Right kidney (tissue), 1 donor: ENCODE results near the gene TSEN15.
"Not testable (repeated sequence)": the region's sequence is repeated elsewhere in the genome, so short reads cannot be mapped to it uniquely, and the experiment has no call there.

Source experiments
- DNase-seq: peaks from one replicate; pipeline ENCODE4 v3.0.0-alpha.2; 2016

The TSEN15 gene

GRCh38 chr1:184096580-184096979, 45.0 kb downstream of the TSEN15 start:
- not testable (repeated sequence) for DNase-seq

- no peak for DNase-seq
Measured at GRCh38 chr1:184101141-184101540, 49.6 kb downstream of the TSEN15 start.

GRCh38 chr1:184101571-184101970, 50.0 kb downstream of the TSEN15 start:
- DNase-seq: no peak

- no peak for DNase-seq
Measured at GRCh38 chr1:184110272-184111204, 59.0 kb downstream of the TSEN15 start.

- no peak for DNase-seq
Measured at GRCh38 chr1:184112176-184112948, 60.8 kb downstream of the TSEN15 start.

GRCh38 chr1:184113251-184113650, 61.7 kb downstream of the TSEN15 start:
- DNase-seq: no peak

GRCh38 chr1:184114818-184115398, 63.4 kb downstream of the TSEN15 start:
- DNase-seq: no peak

GRCh38 chr1:184116287-184116686, 64.8 kb downstream of the TSEN15 start:
- DNase-seq: no peak

- no peak for DNase-seq
Measured at GRCh38 chr1:184118046-184118445, 66.5 kb downstream of the TSEN15 start.
